GM23248 (cell line): ENCODE results near the gene CAMK1D. TPM values are rescaled to one million over a fixed set of nuclear protein-coding genes. Genes with fewer than 3 reads are reported as not detected.

Source experiments
- DNase-seq: peaks from one replicate; pipeline ENCODE4 v3.0.0-alpha.2; 2015
- H2AFZ ChIP-seq: fragments of 200-600 bp; sonication (generic); 2 replicates; pipeline ENCODE4 v1.6.1; 2016; ENCODE audit warnings: antibody characterized with exemption
- H3F3A ChIP-seq: fragments of 200-600 bp; sonication (generic); 2 replicates; pipeline ENCODE4 v1.6.1; 2016; ENCODE audit warnings: mild to moderate bottlenecking, antibody characterized with exemption, mixed run types; ENCODE audit not compliant: insufficient read depth
- H3K27ac ChIP-seq: fragments of 200-600 bp; sonication (generic); 2 replicates; pipeline ENCODE4 v1.5.1; 2016; ENCODE audit warnings: mild to moderate bottlenecking
- H3K27me3 ChIP-seq: fragments of 200-600 bp; sonication (generic); replicated peaks from 2 replicates; pipeline ENCODE4 v1.6.1; 2016; ENCODE audit warnings: mild to moderate bottlenecking; ENCODE audit not compliant: insufficient read depth
- H3K36me3 ChIP-seq: fragments of 200-600 bp; sonication (generic); 2 replicates; pipeline ENCODE4 v1.6.1; 2016; ENCODE audit warnings: low read depth, mild to moderate bottlenecking
- H3K4me1 ChIP-seq: fragments of 200-600 bp; sonication (generic); 2 replicates; pipeline ENCODE4 v1.6.1; 2016; ENCODE audit warnings: mild to moderate bottlenecking; ENCODE audit not compliant: insufficient read depth
- H3K4me2 ChIP-seq: fragments of 200-600 bp; sonication (generic); one replicate; pipeline ENCODE4 v1.6.1; 2016; ENCODE audit warnings: mild to moderate bottlenecking; ENCODE audit not compliant: unreplicated experiment
- H3K4me3 ChIP-seq: fragments of 200-600 bp; sonication (generic); 2 replicates; pipeline ENCODE4 v1.5.1; 2016; ENCODE audit warnings: mild to moderate bottlenecking
- H3K79me2 ChIP-seq: fragments of 200-600 bp; sonication (generic); 2 replicates; pipeline ENCODE4 v1.6.1; 2016; ENCODE audit warnings: mild to moderate bottlenecking; ENCODE audit not compliant: insufficient read depth
- H3K9ac ChIP-seq: fragments of 200-600 bp; sonication (generic); 2 replicates; pipeline ENCODE4 v1.6.1; 2016; ENCODE audit warnings: mild to moderate bottlenecking
- H3K9me2 ChIP-seq: fragments of 200-600 bp; sonication (generic); 2 replicates; pipeline ENCODE4 v1.6.1; 2016; ENCODE audit warnings: mixed run types, mild to moderate bottlenecking, moderate library complexity; ENCODE audit not compliant: insufficient read depth
- H3K9me3 ChIP-seq: fragments of 200-600 bp; sonication (generic); one replicate; pipeline ENCODE4 v1.6.1; 2017; ENCODE audit warnings: low read depth
- H4K20me1 ChIP-seq: fragments of 200-600 bp; sonication (generic); 2 replicates; pipeline ENCODE4 v1.6.0; 2016; ENCODE audit not compliant: insufficient read depth
- EZH2 ChIP-seq: fragments of 200-600 bp; sonication (generic); IDR thresholded peaks from 2 replicates; pipeline ENCODE4 v1.6.1; 2018; ENCODE audit warnings: antibody characterized with exemption, mild to moderate bottlenecking; ENCODE audit not compliant: insufficient read depth, poor library complexity, severe bottlenecking
- EZH2phosphoT487 ChIP-seq: fragments of 200-600 bp; sonication (generic); IDR thresholded peaks from 2 replicates; pipeline ENCODE4 v1.6.1; 2018; ENCODE audit warnings: antibody characterized with exemption, moderate library complexity, mild to moderate bottlenecking, low read depth; ENCODE audit not compliant: insufficient read depth
- WGBS, 2 experiments: methylation state at CpG; one replicate each; pipeline ENCODE4 v1.1.6; 2015 to 2017; ENCODE audit warnings: low lambda C conversion rate in 2 of 2, low coverage in 1 of 2; ENCODE audit errors: missing lambda C conversion rate in 2 of 2; 5-methylcytosine and 5-hydroxymethylcytosine counted together
- in situ Hi-C: fragments of 300-500 bp; cut with MboI; formaldehyde crosslinking; loops from 2 replicates; pipeline ENCODE4 v1.15.0; 2020
- polyA plus RNA-seq: library from polyadenylated mRNA; unstranded; fragments of >200 nt; fragmentation: Nextera tagmentation; extraction: Ambion mirVana; gene quantifications from 2 replicates; pipeline ENCODE4 v1.2.1, GENCODE V29; 2016
- total RNA-seq: library from RNA; depleted of rRNA; stranded (reverse); fragments of >200 nt; shearing (Covaris generic); gene quantifications from 2 replicates; pipeline ENCODE4 v1.2.3, GENCODE V29; 2014

Gene CAMK1D
- total and polyA plus RNA-seq, 2 experiments from 2014 or later, result 0.22 to 0.55 TPM

GRCh38 chr10:12791728-12792127, 442.4 kb downstream of the CAMK1D start:
- H3K4me1 ChIP-seq, result no peaks in the 10 kb centered on the region
- in situ Hi-C loops, result no loop called here
- WGBS, 2 experiments, result 83 to 87% methylated on average over 1 of the region's 1 CpG
- no peaks in the 10 kb centered on the region for H3K79me2 ChIP-seq
- no peaks in the 10 kb centered on the region for H3K27me3 ChIP-seq
- no peak overlapping the region for H3K4me2 ChIP-seq
- H3K9ac ChIP-seq, result no peak overlapping the region
- H3K4me3 ChIP-seq, result no peak overlapping the region
- H4K20me1 ChIP-seq, result no peaks in the 10 kb centered on the region
- TF ChIP-seq EZH2phosphoT487 (no peak), EZH2 (no peak)
- no peaks in the 10 kb centered on the region for H3K9me2 ChIP-seq
- H2AFZ ChIP-seq, result no peak overlapping the region
- no peak for DNase-seq
- no peaks in the 10 kb centered on the region for H3F3A ChIP-seq
- no peak overlapping the region for H3K27ac ChIP-seq
- H3K9me3 ChIP-seq, result no peaks in the 10 kb centered on the region
- no peaks in the 10 kb centered on the region for H3K36me3 ChIP-seq

- WGBS, 2 experiments, result 57 to 65% methylated on average over 7 of the region's 7 CpGs
- H3K9ac ChIP-seq, result no peak overlapping the region
- H3K36me3 ChIP-seq, result no peaks in the 10 kb centered on the region
- no peaks in the 10 kb centered on the region for H3F3A ChIP-seq
- H2AFZ ChIP-seq, result no peak overlapping the region
- no peaks in the 10 kb centered on the region for H3K9me3 ChIP-seq
- no peaks in the 10 kb centered on the region for H3K9me2 ChIP-seq
- TF ChIP-seq EZH2phosphoT487, result no peak
- no peak for TF ChIP-seq EZH2
- H3K4me3 ChIP-seq, result no peak overlapping the region
- DNase-seq, result no peak
- H3K79me2 ChIP-seq, result no peaks in the 10 kb centered on the region
- H3K27ac ChIP-seq, result no peak overlapping the region
- no peaks in the 10 kb centered on the region for H4K20me1 ChIP-seq
- no peak overlapping the region for H3K4me2 ChIP-seq
- in situ Hi-C loops, result no loop called here
- no peaks in the 10 kb centered on the region for H3K27me3 ChIP-seq
- H3K4me1 ChIP-seq, result no peaks in the 10 kb centered on the region
Observed at GRCh38 chr10:12792889-12793556, 443.7 kb downstream of the CAMK1D start.

DNA sequence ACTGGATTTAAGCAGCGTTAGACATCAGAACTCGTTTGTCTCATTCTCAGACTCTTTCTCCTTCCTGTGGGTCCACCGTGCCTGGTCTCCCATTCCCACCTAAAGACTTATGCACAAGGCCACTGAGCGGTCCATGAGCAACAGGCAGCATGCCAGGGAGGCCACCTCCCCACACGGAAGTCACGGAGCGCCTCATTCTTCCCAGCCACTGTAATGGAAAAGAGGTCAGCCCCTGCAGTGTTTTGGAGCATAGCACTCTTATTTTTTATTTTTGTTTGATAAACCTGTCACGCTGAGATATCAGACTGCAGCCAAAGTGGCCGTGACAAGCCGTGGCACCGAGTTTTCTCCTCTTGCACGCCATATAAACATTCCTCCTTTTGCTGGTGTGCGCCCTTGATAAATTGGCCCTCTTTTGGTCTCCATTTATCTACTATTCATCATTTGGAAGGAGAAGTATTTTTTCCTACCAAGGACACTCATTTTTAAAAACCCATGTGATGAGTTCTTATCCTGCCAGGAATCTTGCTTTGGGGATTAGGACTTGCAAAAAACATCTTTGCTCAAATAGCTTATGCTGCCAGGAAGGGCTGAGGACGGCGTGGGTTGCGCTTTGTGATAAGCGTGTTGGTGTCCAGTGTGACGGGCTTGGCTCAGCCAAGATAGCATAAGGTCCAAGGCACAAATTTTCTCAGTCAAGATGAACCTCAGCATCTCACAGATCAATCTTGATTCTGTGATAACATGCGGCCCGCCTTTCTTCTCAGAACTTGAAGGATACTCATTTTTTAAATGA, 446.2 kb downstream of the CAMK1D start:
- H2AFZ ChIP-seq, result no peak overlapping the region
- no peak overlapping the region for H3K9ac ChIP-seq
- no peaks in the 10 kb centered on the region for H3K9me2 ChIP-seq
- H3K4me2 ChIP-seq, result no peak overlapping the region
- no peaks in the 10 kb centered on the region for H3K4me1 ChIP-seq
- no peaks in the 10 kb centered on the region for H3F3A ChIP-seq
- TF ChIP-seq EZH2 (no peak), EZH2phosphoT487 (no peak)
- H3K27ac ChIP-seq, result no peak overlapping the region
- no peaks in the 10 kb centered on the region for H3K36me3 ChIP-seq
- no peaks in the 10 kb centered on the region for H3K79me2 ChIP-seq
- no peaks in the 10 kb centered on the region for H3K9me3 ChIP-seq
- H3K4me3 ChIP-seq, result no peak overlapping the region
- H4K20me1 ChIP-seq, result no peaks in the 10 kb centered on the region
- no peak for DNase-seq
- in situ Hi-C loops, result no loop called here
- 71 to 79% methylated on average over 20 of the region's 20 CpGs for WGBS, 2 experiments
- no peaks in the 10 kb centered on the region for H3K27me3 ChIP-seq

DNA sequence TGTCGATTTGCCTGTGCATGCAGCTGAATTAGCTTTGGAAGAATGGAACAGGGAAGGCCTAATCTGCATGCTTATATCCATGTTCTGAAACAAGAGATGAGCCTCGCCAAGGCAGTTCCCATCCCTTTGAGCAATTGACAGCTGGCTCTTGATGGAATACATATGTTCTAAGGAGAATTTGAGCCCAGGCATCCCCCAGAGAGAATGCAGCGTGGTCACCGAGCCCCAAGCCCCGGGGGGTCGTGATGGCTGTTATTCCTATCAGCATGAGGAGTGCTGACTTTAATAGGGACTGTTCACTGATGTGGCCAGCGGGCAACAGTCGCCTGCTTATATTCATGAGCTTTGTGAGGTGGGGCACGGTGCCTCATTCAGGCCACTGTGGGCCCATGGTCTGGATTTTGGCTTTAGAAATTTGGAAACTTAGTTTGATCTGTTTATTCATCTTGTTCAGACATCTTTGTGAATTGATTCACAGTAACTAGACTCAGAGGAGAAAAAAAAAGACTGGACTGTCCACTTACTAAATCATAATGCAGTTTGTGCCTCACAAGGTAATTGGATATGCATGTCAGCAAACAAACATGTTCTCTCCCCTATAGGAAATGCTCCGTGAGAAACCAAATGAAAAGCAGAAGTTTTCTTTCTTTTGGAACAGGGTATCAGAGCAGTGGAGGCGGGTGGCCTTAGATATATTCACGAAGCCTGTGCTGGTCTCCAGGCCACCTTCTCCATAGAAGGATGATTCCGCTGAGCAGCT, 447.2 kb downstream of the CAMK1D start:
- TF ChIP-seq EZH2, result no peak
- TF ChIP-seq EZH2phosphoT487, result no peak

More for the DNA sequence above, 447.2 kb downstream of the CAMK1D start:
- no peaks in the 10 kb centered on the region for H3K79me2 ChIP-seq
- H3K27ac ChIP-seq, result no peak overlapping the region
- H3K4me3 ChIP-seq, result no peak overlapping the region
- DNase-seq, result no peak
- no peak overlapping the region for H2AFZ ChIP-seq
- H3F3A ChIP-seq, result no peaks in the 10 kb centered on the region
- no peaks in the 10 kb centered on the region for H3K4me1 ChIP-seq
- H3K9me3 ChIP-seq, result no peaks in the 10 kb centered on the region
- no peak overlapping the region for H3K9ac ChIP-seq
- no peaks in the 10 kb centered on the region for H4K20me1 ChIP-seq
- 49 to 52% methylated on average over 13 of the region's 13 CpGs for WGBS, 2 experiments
- in situ Hi-C loops, result no loop called here
- H3K27me3 ChIP-seq, result no peaks in the 10 kb centered on the region
- H3K36me3 ChIP-seq, result no peaks in the 10 kb centered on the region
- no peak overlapping the region for H3K4me2 ChIP-seq
- H3K9me2 ChIP-seq, result no peaks in the 10 kb centered on the region
